Hematopoietic multipotent progenitor cell treated with erythropoietin and hydrocortisone succinate and interleukin-3 and kit ligand, for 17 days (in vitro differentiated cells): Measurements from ENCODE around the gene COL4A2.

Experiments used
- DNase-seq: peaks from one replicate; pipeline ENCODE4 v3.0.0-alpha.2; 2015; ENCODE audit warnings: low spot score

COL4A2 gene

GRCh38 chr13:110536006-110536693 lies 229.1 kb downstream of the COL4A2 start:
- no peak for DNase-seq

DNA sequence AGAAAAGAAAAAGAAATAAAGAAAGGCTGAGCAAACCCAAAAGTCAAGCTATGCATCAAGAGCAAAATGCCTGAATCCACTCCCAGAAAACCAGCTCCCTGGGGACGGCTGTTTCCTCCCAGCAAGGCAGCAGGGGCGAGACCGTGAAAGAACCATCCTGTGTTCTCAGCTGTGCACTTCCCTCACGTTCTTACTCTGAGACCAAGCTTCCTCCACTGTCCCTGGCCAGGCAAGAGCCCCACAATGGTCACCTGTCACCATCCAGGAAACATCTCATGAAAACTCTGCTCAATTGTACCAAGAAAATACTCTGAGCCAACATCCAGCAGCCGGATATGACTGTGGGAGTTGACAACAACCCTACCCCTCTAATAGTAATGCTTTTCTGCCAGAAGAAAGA lies 231.5 kb downstream of the COL4A2 start:
- DNase-seq, result no peak

- no peak for DNase-seq
These were observed 232.8 kb downstream of the COL4A2 start for GRCh38 chr13:110539894-110540293.

DNA sequence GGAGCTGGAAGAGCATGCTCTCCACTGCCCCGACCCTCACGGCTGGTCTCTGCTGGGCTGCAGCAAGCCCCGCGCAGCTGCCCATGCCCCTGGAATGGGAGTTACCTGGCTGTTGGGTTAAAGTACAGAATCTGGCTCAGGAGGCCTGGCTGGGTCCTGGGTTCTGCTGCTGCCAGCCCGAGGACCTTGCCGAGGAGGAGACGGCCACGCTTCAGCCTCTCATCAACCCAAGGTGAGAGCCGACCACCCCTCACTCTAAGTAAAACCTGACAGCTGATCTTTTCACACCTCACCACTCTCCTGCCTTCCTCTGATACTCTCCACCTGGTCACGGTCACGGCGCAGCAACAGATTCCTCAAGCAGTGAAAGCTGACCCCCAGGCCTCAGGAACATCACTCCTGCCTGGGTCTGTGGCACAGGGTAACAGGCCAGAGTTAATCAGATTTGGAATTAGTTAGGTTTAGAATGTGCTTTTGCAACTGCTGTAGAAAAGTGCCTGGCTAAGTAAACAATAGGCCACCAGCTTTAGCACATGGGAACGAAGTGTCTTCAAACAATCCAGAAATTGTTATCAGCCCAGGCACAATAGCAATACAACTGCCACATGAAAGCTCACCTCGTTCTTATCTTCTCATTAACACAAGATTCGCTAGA lies 233.9 kb downstream of the COL4A2 start:
- no peak for DNase-seq

GRCh38 chr13:110541526-110541920 lies 234.4 kb downstream of the COL4A2 start:
- DNase-seq, result no peak

- no peak for DNase-seq
These were observed 235.2 kb downstream of the COL4A2 start for GRCh38 chr13:110542169-110542796.

DNA sequence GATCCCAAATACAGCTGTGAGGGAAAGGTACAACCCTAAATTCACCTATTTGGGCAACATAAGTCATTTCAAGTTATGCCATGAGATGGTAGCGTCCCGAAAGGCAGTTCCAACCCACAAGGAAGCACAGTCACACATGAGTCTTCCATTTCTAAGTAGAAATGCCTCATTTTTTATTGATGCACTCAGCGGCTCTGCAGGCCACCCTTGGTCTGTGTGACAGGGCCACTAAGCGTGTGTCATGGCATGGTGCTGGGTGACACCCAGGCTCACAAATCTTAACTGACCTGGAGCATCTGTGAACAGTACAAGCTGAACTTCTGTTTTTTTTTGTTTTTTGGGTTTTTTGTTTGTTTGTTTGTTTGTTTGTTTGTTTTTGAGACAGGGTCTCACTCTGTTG lies 239.3 kb downstream of the COL4A2 start:
- DNase-seq, result no peak

DNA sequence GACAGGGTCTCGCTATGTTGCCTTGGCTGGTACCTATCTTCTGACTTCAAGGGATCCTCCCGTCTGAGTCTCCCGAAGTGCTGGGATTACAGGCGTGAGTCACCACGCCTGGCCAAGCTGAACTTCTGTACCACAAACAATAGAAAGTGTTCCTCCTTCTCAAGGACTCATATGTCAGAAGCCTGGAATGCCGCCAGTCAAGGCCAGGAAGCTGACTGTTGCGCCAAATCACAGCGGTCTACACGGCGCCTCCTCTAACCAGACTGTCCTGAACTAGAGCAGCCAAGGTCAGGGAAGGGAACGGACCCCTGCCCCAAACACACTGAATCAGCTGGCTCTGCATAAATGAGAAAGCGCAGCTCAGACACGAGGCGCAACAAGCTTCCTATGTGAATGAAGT lies 239.8 kb downstream of the COL4A2 start:
- no peak for DNase-seq

DNA sequence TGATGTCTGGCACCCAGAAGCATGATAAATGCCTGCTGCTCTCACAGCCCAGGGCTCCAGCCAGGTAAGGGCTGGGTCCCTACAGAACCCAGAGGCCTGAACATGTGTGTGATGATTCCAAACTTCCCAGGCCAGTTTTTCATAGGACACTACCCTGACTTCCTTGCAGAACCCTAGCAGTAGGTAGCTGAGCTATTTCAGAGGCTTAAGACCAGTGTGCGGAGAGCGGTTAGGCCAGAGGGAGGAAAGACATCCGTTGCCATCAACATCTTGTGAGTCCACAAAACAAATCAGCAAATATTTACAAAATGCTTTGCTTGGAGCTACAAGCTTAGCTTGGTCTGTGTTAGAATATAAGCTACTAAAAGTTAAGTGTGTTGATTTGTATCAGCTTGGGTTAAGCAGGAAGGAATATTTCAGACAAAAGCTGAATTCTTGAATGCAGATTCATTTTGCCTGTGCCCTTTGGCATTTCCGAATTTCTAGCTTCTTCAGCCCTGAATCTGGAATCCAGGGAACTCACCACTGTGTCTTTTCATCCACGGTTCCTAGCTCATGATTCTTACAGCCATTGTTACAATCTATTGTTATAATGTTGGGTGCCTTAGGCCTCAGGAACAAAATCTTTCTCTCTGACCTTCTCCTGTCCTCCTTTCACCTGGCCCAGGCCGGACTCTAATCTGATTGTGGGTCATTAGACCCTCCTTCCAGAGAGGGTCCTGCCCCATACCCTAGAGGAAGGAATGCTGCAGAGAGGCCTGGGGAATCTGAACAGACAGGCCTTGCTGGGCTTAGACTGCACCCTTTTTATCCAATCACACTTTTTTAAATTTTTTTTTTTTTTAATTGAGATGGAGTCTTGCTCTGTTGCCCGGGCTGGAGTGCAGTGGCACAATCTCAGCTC lies 242.1 kb downstream of the COL4A2 start:
- no peak for DNase-seq

DNA sequence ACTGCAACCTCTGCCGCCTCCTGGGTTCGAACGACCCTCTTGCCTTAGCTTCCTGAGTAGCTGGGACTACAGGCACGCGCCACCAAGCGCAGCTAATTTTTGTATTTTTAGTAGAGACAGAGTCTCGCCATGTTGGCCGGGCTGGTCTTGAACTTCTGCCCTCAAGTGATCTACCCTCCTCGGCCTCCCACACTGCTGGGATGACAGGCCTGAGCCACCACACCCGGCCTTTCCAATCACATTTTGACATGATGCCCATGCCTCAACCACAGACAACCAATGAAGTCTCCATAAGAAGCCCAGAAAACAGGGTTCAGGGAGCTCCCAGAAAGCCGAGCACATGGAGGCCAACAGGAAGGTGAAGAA lies 242.7 kb downstream of the COL4A2 start:
- no peak for DNase-seq

- no peak for DNase-seq
These were observed 244.2 kb downstream of the COL4A2 start for GRCh38 chr13:110551284-110551683.

GRCh38 chr13:110552767-110553166 lies 245.7 kb downstream of the COL4A2 start:
- no peak for DNase-seq

- DNase-seq, result no peak
These were observed 246.3 kb downstream of the COL4A2 start for GRCh38 chr13:110553417-110553816.

DNA sequence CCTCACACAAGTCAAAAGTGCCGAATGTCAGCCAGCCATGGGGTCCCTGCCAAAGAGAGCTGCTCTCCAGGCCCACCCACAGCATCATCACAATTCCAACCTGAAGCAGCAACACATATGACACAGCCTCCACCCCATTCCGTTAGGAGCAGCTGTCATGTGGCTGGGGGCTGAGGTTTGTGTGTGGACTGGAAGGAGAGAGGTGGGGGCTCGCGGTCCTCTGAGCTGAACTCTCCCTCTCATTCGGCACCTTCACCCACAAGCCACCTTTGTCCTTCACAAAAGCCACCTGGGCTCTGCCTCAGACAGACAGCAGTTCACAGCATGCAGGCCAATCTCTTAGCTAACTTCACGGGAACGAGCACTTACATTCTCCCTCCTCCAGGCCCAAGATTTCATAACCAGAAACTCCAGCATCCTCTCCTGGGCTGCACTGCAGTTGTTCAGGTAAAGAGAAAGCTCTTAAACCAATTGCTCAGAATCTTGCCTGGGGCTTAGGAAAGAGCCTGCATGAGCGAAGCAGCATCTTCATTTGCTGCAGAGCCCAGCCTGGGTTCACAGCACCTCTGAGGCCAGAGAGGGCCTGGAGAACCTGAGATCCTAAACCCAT lies 247.2 kb downstream of the COL4A2 start:
- DNase-seq, result no peak

DNA sequence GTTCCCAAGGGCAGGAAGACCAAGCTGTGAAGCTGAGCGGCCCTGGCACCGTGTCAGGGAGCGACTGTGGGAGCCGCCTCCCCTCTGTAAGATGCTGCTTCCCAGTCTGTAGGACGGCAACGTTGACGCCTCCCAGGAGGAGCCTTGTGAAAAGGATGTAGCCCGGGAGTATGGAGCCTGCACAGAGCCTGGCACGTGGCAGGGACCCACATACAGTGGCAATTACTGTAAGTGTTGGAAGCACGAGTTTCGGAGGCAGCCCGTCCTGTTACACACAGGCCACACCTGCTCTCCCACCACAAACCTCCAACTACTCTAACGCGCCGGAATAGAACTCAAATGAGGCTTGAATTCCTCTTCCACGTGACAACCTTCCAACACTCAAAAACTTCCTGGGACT lies 247.9 kb downstream of the COL4A2 start:
- DNase-seq, result no peak

DNA sequence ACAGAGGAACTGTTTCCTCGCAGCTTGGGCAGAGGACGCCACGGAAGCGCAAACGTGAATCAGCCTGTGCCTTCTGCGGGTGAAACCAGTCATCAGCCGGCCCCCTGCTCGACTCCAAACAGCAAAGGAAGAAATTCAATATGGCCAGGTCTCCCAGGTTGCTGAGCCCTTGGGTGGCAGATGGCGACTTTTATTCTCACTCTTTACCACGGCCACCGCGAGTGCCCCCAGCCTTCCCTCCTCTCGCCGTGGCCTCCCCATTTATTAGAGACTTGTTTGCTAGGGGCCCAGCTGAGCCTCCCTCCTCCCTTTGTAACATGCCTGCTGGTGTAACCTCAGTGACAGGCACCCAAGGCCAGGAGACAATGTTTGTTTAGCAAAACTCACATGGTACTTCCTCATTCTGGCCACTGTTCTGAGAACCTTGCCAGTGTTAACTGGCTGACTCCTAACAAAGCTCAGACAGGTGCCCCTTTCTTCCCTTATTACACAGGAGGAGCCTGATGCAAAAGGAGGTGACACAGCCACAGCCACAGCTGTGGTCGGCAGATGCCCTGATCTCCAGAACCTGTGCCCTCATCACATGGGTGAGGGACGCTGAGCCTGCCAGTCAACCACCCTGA lies 248.6 kb downstream of the COL4A2 start:
- DNase-seq, result no peak

DNA sequence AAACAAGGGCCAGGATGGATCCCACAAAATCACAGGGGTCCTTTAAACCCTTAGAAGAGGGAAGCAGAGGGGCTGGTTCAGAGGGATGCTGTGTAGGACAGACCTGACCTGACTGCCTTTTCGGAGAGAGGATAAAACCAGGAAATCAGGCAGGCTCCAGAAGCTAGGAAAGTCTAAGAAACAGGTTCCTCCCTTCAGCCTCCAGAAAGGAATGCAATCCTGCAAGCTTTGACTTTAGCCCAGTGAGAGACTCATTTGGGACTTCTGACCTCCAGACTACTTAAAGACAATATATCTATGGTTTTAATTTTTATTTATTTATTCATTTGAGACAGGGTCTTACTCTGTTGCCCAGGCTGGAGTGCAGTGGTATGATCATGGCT lies 249.1 kb downstream of the COL4A2 start:
- no peak for DNase-seq

- no peak for DNase-seq
These were observed 250.0 kb downstream of the COL4A2 start for GRCh38 chr13:110557082-110557481.

GRCh38 chr13:110557610-110558305 lies 250.7 kb downstream of the COL4A2 start:
- DNase-seq, result no peak

GRCh38 chr13:110559429-110559943 lies 252.4 kb downstream of the COL4A2 start:
- DNase-seq, result no peak

- no peak for DNase-seq
These were observed 252.9 kb downstream of the COL4A2 start for GRCh38 chr13:110559986-110560385.
